GM10847 (cell line): ENCODE measurements around the gene CCDC187.

Experiments
- POLR2A ChIP-seq: IDR thresholded peaks from 2 replicates; pipeline ENCODE4 v1.6.1; 2011; ENCODE audit not compliant: insufficient read length; ENCODE audit errors: extremely low read depth

Gene CCDC187

GRCh38 chr9:136222166-136222905 lies 81.6 kb downstream of the CCDC187 start:
- no peak for TF ChIP-seq POLR2A

GRCh38 chr9:136220017-136220729 lies 83.7 kb downstream of the CCDC187 start:
- no peak for TF ChIP-seq POLR2A

GRCh38 chr9:136219276-136219675 lies 84.6 kb downstream of the CCDC187 start:
- TF ChIP-seq POLR2A: no peak

- no peak for TF ChIP-seq POLR2A
These were observed 85.2 kb downstream of the CCDC187 start for GRCh38 chr9:136218673-136219072.

GRCh38 chr9:136218271-136218670 lies 85.6 kb downstream of the CCDC187 start:
- no peak for TF ChIP-seq POLR2A

- TF ChIP-seq POLR2A: no peak
These were observed 87.2 kb downstream of the CCDC187 start for GRCh38 chr9:136216541-136217244.

- TF ChIP-seq POLR2A: no peak
These were observed 90.2 kb downstream of the CCDC187 start for GRCh38 chr9:136213733-136214132.

- TF ChIP-seq POLR2A: no peak
These were observed 91.4 kb downstream of the CCDC187 start for GRCh38 chr9:136212345-136212950.

- TF ChIP-seq POLR2A: no peak
These were observed 92.2 kb downstream of the CCDC187 start for GRCh38 chr9:136211441-136212344.

GRCh38 chr9:136211006-136211405 lies 92.9 kb downstream of the CCDC187 start:
- TF ChIP-seq POLR2A: no peak

- no peak for TF ChIP-seq POLR2A
These were observed 93.6 kb downstream of the CCDC187 start for GRCh38 chr9:136210276-136210675.

GRCh38 chr9:136209786-136210185 lies 94.1 kb downstream of the CCDC187 start:
- no peak for TF ChIP-seq POLR2A

GRCh38 chr9:136209232-136209631 lies 94.7 kb downstream of the CCDC187 start:
- TF ChIP-seq POLR2A: no peak

GRCh38 chr9:136208675-136209074 lies 95.2 kb downstream of the CCDC187 start:
- no peak for TF ChIP-seq POLR2A
